ENCODE measurements around the gene CFAP57. TPM values are rescaled to one million over a fixed set of nuclear protein-coding genes. Genes with fewer than 3 reads are reported as not detected.

The CFAP57 gene
- total RNA-seq, 1 donor: 0.45 TPM

- no peak for TF ChIP-seq CTCF (IDR thresholded peaks at IDR 0.05; ENCODE audit: insufficient read depth, low read length)
- H3K4me3 ChIP-seq (ENCODE audit: low read depth, low read length): no peak overlapping the region
- DNase-seq (ENCODE audit: low read depth): no peak
These were observed 101.6 kb downstream of the CFAP57 start for GRCh38 chr1:43273708-43274107.

- TF ChIP-seq CTCF (IDR thresholded peaks at IDR 0.05; ENCODE audit: insufficient read depth, low read length): no peak
- DNase-seq (ENCODE audit: low read depth): peak; percentile 53
- no peak overlapping the region for H3K4me3 ChIP-seq (ENCODE audit: low read depth, low read length)
These were observed 102.1 kb downstream of the CFAP57 start for GRCh38 chr1:43274125-43274803.

GRCh38 chr1:43274804-43275180 lies 102.7 kb downstream of the CFAP57 start:
- DNase-seq (ENCODE audit: low read depth): no peak
- TF ChIP-seq CTCF (IDR thresholded peaks at IDR 0.05; ENCODE audit: insufficient read depth, low read length): no peak
- no peak overlapping the region for H3K4me3 ChIP-seq (ENCODE audit: low read depth, low read length)

GRCh38 chr1:43275826-43276620 lies 103.9 kb downstream of the CFAP57 start:
- H3K4me3 ChIP-seq (ENCODE audit: low read depth, low read length): no peak overlapping the region
- no peak for DNase-seq (ENCODE audit: low read depth)
- TF ChIP-seq CTCF (IDR thresholded peaks at IDR 0.05; ENCODE audit: insufficient read depth, low read length): no peak

- H3K4me3 ChIP-seq (ENCODE audit: low read depth, low read length): no peak overlapping the region
- no peak for DNase-seq (ENCODE audit: low read depth)
- no peak for TF ChIP-seq CTCF (IDR thresholded peaks at IDR 0.05; ENCODE audit: insufficient read depth, low read length)
These were observed 104.5 kb downstream of the CFAP57 start for GRCh38 chr1:43276673-43277072.

- H3K4me3 ChIP-seq (ENCODE audit: low read depth, low read length): no peak overlapping the region
- no peak for DNase-seq (ENCODE audit: low read depth)
- TF ChIP-seq CTCF (IDR thresholded peaks at IDR 0.05; ENCODE audit: insufficient read depth, low read length): no peak
These were observed 105.2 kb downstream of the CFAP57 start for GRCh38 chr1:43277116-43277876.

Data from fibroblast of the aortic adventitia (primary cell).